ENCODE results near the gene NRG3.

Gene NRG3

GRCh38 chr10:82149674-82150073 lies 274.7 kb downstream of the NRG3 start (continued):
- TF ChIP-seq HIC1 (tag by site-specific recombination; IDR thresholded peaks at IDR 0.05) (no peak), ZNF623 (tag by site-specific recombination; IDR thresholded peaks at IDR 0.05) (no peak), GFI1B (tag by site-specific recombination; IDR thresholded peaks at IDR 0.05) (no peak), ZNF266 (tag by site-specific recombination; IDR thresholded peaks at IDR 0.05; ENCODE audit: low read depth) (no peak), ZNF747 (tag by site-specific recombination; IDR thresholded peaks at IDR 0.05) (no peak), ZNF138 (tag by site-specific recombination; IDR thresholded peaks at IDR 0.05; ENCODE audit: borderline replicate concordance) (no peak), ZEB2 (tag by site-specific recombination; IDR thresholded peaks at IDR 0.05) (no peak), ZSCAN30 (tag by site-specific recombination; IDR thresholded peaks at IDR 0.05) (no peak), ZNF248 (tag by site-specific recombination; IDR thresholded peaks at IDR 0.05) (no peak), ZNF561 (tag by site-specific recombination; IDR thresholded peaks at IDR 0.05; ENCODE audit: borderline replicate concordance) (no peak)

- Histone ChIP-seq H3K27ac (ENCODE audit: extremely low read depth, low read depth, low read length) (no peak overlapping the region), H3K4me1 (ENCODE audit: control insufficient read depth, insufficient read depth, low read length) (no peaks in the 10 kb centered on the region), H3K4me3 (ENCODE audit: low read depth, low read length) (no peak overlapping the region), H3K9me3 (ENCODE audit: control insufficient read depth, insufficient read depth, low read depth, low read length) (no peaks in the 10 kb centered on the region), H3K36me3 (ENCODE audit: control insufficient read depth in 2 of 2, insufficient read depth in 1 of 2, low read length in 2 of 2) (no peaks in the 10 kb centered on the region)
- TF ChIP-seq ZNF658 (tag by site-specific recombination; IDR thresholded peaks at IDR 0.05) (no peak), ZNF654 (tag by site-specific recombination; IDR thresholded peaks at IDR 0.05; ENCODE audit: low read depth) (peak; percentile 30)
- CTCF ChIA-PET = interaction anchor here (0.6 to 2.1 kb wide), 8 partner anchors 11 to 816 kb away, joined by 3 to 5 read pairs (median 3); no protein-coding TSS in a partner anchor
- POLR2A ChIA-PET = interaction anchor here (0.6 kb wide), 1 partner anchor 159 kb away, joined by 3 read pairs; no protein-coding TSS in a partner anchor
Measured at GRCh38 chr10:82150123-82150900, 275.3 kb downstream of the NRG3 start.

GRCh38 chr10:82160307-82160706 lies 285.3 kb downstream of the NRG3 start:
- no peaks in the 10 kb centered on the region for H3K9me3 ChIP-seq (ENCODE audit: control insufficient read depth, insufficient read depth, low read depth, low read length)
- ChIA-PET POLR2A (no interaction called here), CTCF (no interaction called here)

More at GRCh38 chr10:82160307-82160706, 285.3 kb downstream of the NRG3 start:
- Histone ChIP-seq H3K27ac (ENCODE audit: extremely low read depth, low read depth, low read length) (no peak overlapping the region), H3K4me1 (ENCODE audit: control insufficient read depth, insufficient read depth, low read length) (no peaks in the 10 kb centered on the region), H3K36me3 (ENCODE audit: control insufficient read depth in 2 of 2, insufficient read depth in 1 of 2, low read length in 2 of 2) (no peaks in the 10 kb centered on the region), H3K4me3 (ENCODE audit: low read depth, low read length) (no peak overlapping the region)
- no peak for TF ChIP-seq KLF16 (tag by site-specific recombination; IDR thresholded peaks at IDR 0.05)
- TF ChIP-seq BCL6B (tag by site-specific recombination; IDR thresholded peaks at IDR 0.05) = no peak
- TF ChIP-seq ZNF48 (tag by site-specific recombination; IDR thresholded peaks at IDR 0.05) = no peak
- no peak for TF ChIP-seq ZNF501 (tag by site-specific recombination; IDR thresholded peaks at IDR 0.05)
- TF ChIP-seq ZNF544 (tag by site-specific recombination; IDR thresholded peaks at IDR 0.05) = no peak
- TF ChIP-seq ZNF121 (tag by site-specific recombination; IDR thresholded peaks at IDR 0.05) = no peak
- no peak for TF ChIP-seq HOXA7 (CRISPR knock-in tag; IDR thresholded peaks at IDR 0.05; ENCODE audit: borderline replicate concordance)
- TF ChIP-seq PRDM6 (tag by site-specific recombination; IDR thresholded peaks at IDR 0.05) = no peak

Data from HEK293 (cell line).